GM21576 (cell line): ENCODE data around the gene ANKRD18B.
"Not testable (repeated sequence)": the region's sequence is repeated elsewhere in the genome, so short reads cannot be mapped to it uniquely, and the experiment has no call there.

Source experiments
- ATAC-seq: cut with Tn5 transposase; IDR thresholded peaks from one replicate; pipeline ENCODE4 v1.9.1; 2021; ENCODE audit warnings: mild to moderate bottlenecking, moderate library complexity; ENCODE audit not compliant: unreplicated experiment

Gene ANKRD18B

GRCh38 chr9:33604936-33605335, 80.9 kb downstream of the ANKRD18B start:
- not testable (repeated sequence) for ATAC-seq

DNA sequence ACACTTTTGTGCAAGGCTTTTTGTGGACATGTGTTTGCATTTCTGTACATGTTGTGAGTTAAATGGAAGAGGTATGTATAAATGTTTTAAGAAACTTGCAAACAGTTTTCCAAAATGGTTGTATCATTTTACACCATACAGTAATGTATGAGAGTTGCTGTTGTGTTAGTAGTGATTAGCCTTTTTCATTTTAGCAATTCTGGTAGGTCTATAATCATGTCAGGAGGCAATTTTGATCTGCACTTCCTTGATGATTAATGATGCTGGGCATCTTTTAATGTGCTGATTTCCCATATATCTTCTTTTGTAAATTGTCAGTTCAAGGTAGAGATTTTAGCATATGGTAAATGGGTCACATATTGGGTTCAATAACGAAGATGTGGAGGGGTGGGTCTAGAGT, 87.3 kb downstream of the ANKRD18B start:
- no peak for ATAC-seq

GRCh38 chr9:33612410-33612809, 88.4 kb downstream of the ANKRD18B start:
- not testable (repeated sequence) for ATAC-seq

DNA sequence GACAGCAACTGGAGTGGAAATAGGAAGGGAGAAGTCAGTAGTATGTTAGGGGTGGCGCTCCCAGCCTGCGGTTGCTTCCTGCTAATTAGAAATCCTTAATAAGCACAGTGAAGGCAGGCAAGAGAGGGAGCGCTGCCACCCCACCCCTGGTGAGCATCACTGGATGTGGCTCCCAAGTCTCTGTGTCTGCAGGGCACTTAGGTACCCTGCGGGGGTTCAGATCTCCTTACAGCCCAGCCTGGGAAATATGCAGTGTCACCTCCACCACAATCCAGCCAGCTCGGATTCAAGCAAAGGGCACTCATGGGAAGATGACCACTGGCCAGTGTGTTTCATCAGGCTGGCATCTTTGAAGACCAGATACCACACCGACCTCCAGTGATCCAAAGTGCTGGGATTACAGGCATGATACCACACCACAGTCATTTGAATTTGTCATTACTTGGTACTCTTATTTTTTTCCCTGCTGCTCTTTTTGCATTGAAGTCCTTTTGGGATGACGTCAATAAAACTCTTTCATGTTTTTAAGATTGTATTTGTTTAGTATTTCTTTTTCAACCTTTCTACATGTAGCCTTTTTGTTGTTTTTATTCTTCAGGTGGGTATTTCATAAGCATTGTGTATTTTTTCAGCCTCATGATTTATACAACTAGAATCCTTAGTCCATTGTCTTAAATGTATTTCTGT, 90.1 kb downstream of the ANKRD18B start:
- no peak for ATAC-seq

- ATAC-seq, result not testable (repeated sequence)
These were observed 94.3 kb downstream of the ANKRD18B start for GRCh38 chr9:33618370-33618769.

GRCh38 chr9:33619666-33620404, 95.8 kb downstream of the ANKRD18B start:
- no peak for ATAC-seq

GRCh38 chr9:33620738-33621439, 96.8 kb downstream of the ANKRD18B start:
- ATAC-seq, result no peak
